Ovary (tissue), 3 donors: Measurements from ENCODE around the gene GNRHR.

Experiments used
- POLR2A ChIP-seq: fragments of 450-650 bp; IDR thresholded peaks from one replicate; pipeline ENCODE4 v1.6.1; 2017; ENCODE audit warnings: antibody characterized with exemption, mild to moderate bottlenecking, moderate library complexity
- TF ChIP-seq, protein P1 (sequence below), 3 donors: fragments of 450-650 bp in 2 of 3; fragments of 200-600 bp in 1 of 3; IDR thresholded peaks; one replicate each; pipeline versions ENCODE4 v1.5.1 to v1.8.0; 2016 to 2022; ENCODE audit warnings: antibody characterized with exemption in 3 of 3, mild to moderate bottlenecking in 1 of 3
- donor health status: DM: no; HTN: no; CAD: no.

GRCh38 chr4:67727124-67727850 is 26.9 kb downstream of the GNRHR start:
- TF ChIP-seq, protein P1, sequence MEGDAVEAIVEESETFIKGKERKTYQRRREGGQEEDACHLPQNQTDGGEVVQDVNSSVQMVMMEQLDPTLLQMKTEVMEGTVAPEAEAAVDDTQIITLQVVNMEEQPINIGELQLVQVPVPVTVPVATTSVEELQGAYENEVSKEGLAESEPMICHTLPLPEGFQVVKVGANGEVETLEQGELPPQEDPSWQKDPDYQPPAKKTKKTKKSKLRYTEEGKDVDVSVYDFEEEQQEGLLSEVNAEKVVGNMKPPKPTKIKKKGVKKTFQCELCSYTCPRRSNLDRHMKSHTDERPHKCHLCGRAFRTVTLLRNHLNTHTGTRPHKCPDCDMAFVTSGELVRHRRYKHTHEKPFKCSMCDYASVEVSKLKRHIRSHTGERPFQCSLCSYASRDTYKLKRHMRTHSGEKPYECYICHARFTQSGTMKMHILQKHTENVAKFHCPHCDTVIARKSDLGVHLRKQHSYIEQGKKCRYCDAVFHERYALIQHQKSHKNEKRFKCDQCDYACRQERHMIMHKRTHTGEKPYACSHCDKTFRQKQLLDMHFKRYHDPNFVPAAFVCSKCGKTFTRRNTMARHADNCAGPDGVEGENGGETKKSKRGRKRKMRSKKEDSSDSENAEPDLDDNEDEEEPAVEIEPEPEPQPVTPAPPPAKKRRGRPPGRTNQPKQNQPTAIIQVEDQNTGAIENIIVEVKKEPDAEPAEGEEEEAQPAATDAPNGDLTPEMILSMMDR (IDR thresholded peaks at IDR 0.05) = no peak
- TF ChIP-seq POLR2A = no peak
